H9 (cell line): Measurements from ENCODE around the gene STK38L. TPM values are rescaled to one million over a fixed set of nuclear protein-coding genes. Genes with fewer than 3 reads are reported as not detected.
A peak's percentile ranks its signal among the peaks of the same experiment; 100 is the strongest.

ENCODE experiments used
- DNase-seq: peaks from one replicate; pipeline ENCODE4 v3.0.0-alpha.2; 2017
- H2AFZ ChIP-seq: one replicate; pipeline ENCODE4 v1.6.1; 2013; ENCODE audit warnings: mild to moderate bottlenecking, low read length, control low read depth, moderate library complexity
- H2AK5ac ChIP-seq: 2 replicates; pipeline ENCODE4 v1.6.1; 2013; ENCODE audit warnings: low read length, control low read depth, mixed read lengths; ENCODE audit not compliant: insufficient read length
- H2BK120ac ChIP-seq: one replicate; pipeline ENCODE4 v1.6.1; 2013; ENCODE audit warnings: low read depth, mild to moderate bottlenecking, low read length, control low read depth, inconsistent platforms; ENCODE audit not compliant: poor library complexity, severe bottlenecking
- H2BK12ac ChIP-seq: 2 replicates; pipeline ENCODE4 v1.6.1; 2013; ENCODE audit warnings: low read length, control low read depth, mixed read lengths, low read depth; ENCODE audit not compliant: insufficient read length
- H2BK15ac ChIP-seq: 2 replicates; pipeline ENCODE4 v1.6.1; 2013; ENCODE audit warnings: low read depth, low read length, control low read depth
- H2BK20ac ChIP-seq: one replicate; pipeline ENCODE4 v1.6.1; 2013; ENCODE audit warnings: low read depth, mild to moderate bottlenecking, low read length, control low read depth, inconsistent platforms; ENCODE audit not compliant: poor library complexity, severe bottlenecking
- H2BK5ac ChIP-seq: 2 replicates; pipeline ENCODE4 v1.6.1; 2013; ENCODE audit warnings: low read length, control low read depth, mixed read lengths; ENCODE audit not compliant: insufficient read length
- H3K14ac ChIP-seq: 2 replicates; pipeline ENCODE4 v1.6.1; 2013; ENCODE audit warnings: low read length, control low read depth; ENCODE audit not compliant: insufficient read depth
- H3K18ac ChIP-seq: 2 replicates; pipeline ENCODE4 v1.6.1; 2013; ENCODE audit warnings: low read depth, mild to moderate bottlenecking, mixed read lengths, low read length, control low read depth; ENCODE audit not compliant: insufficient read length
- H3K23ac ChIP-seq: 2 replicates; pipeline ENCODE4 v1.6.1; 2013; ENCODE audit warnings: low read length, control low read depth, mixed read lengths, low read depth; ENCODE audit not compliant: insufficient read length
- H3K23me2 ChIP-seq: 2 replicates; pipeline ENCODE4 v1.6.1; 2013; ENCODE audit warnings: low read depth, mild to moderate bottlenecking, mixed read lengths, low read length, control low read depth; ENCODE audit not compliant: insufficient read length, poor library complexity, severe bottlenecking
- H3K27ac ChIP-seq: 2 replicates; pipeline ENCODE4 v1.5.1; 2013; ENCODE audit warnings: low read length, control low read depth, mixed read lengths, low read depth; ENCODE audit not compliant: insufficient read length
- H3K27me3 ChIP-seq: 2 replicates; pipeline ENCODE4 v1.6.1; 2013; ENCODE audit warnings: low read length, control low read depth, inconsistent platforms; ENCODE audit not compliant: insufficient read depth
- H3K4ac ChIP-seq: 2 replicates; pipeline ENCODE4 v1.6.1; 2013; ENCODE audit warnings: low read depth, mild to moderate bottlenecking, control low read depth, inconsistent platforms, low read length, moderate library complexity
- H3K4me1 ChIP-seq: 2 replicates; pipeline ENCODE4 v1.6.1; 2013; ENCODE audit warnings: low read length, control low read depth, inconsistent platforms; ENCODE audit not compliant: insufficient read depth
- H3K4me2 ChIP-seq: 2 replicates; pipeline ENCODE4 v1.6.1; 2013; ENCODE audit warnings: low read length, control low read depth, mixed read lengths; ENCODE audit not compliant: insufficient read length, insufficient read depth
- H3K56ac ChIP-seq: 2 replicates; pipeline ENCODE4 v1.6.1; 2013; ENCODE audit warnings: low read depth, mild to moderate bottlenecking, mixed read lengths, low read length, control low read depth; ENCODE audit not compliant: insufficient read length
- H3K79me1 ChIP-seq: 2 replicates; pipeline ENCODE4 v1.6.1; 2013; ENCODE audit warnings: low read depth, mild to moderate bottlenecking, moderate library complexity, low read length, control low read depth, inconsistent platforms; ENCODE audit not compliant: insufficient read depth, poor library complexity, severe bottlenecking
- H3K79me2 ChIP-seq: 2 replicates; pipeline ENCODE4 v1.6.1; 2013; ENCODE audit warnings: low read length, control low read depth, inconsistent platforms; ENCODE audit not compliant: insufficient read depth
- H3K9ac ChIP-seq: 2 replicates; pipeline ENCODE4 v1.6.1; 2013; ENCODE audit warnings: low read length, control low read depth, mixed read lengths; ENCODE audit not compliant: insufficient read length; ENCODE audit errors: extremely low read depth
- H3K9me3 ChIP-seq: one replicate; pipeline ENCODE4 v1.6.1; 2013; ENCODE audit warnings: low read depth, low read length, inconsistent platforms; ENCODE audit not compliant: control insufficient read depth
- H3T11ph ChIP-seq: one replicate; pipeline ENCODE4 v1.6.1; 2013; ENCODE audit warnings: mild to moderate bottlenecking, low read length, control low read depth, inconsistent platforms
- H4K20me1 ChIP-seq: one replicate; pipeline ENCODE4 v1.6.1; 2013; ENCODE audit not compliant: control insufficient read depth, insufficient read length, insufficient read depth
- H4K5ac ChIP-seq: 2 replicates; pipeline ENCODE4 v1.6.1; 2013; ENCODE audit warnings: low read depth, mild to moderate bottlenecking, mixed read lengths, low read length, control low read depth; ENCODE audit not compliant: insufficient read length
- H4K8ac ChIP-seq: replicated peaks from 2 replicates; pipeline ENCODE4 v1.6.1; 2013; ENCODE audit warnings: low read length, control low read depth, mixed read lengths, low read depth; ENCODE audit not compliant: insufficient read length
- H4K91ac ChIP-seq: 2 replicates; pipeline ENCODE4 v1.6.1; 2013; ENCODE audit warnings: low read depth, mild to moderate bottlenecking, moderate library complexity, mixed read lengths, low read length, control low read depth; ENCODE audit not compliant: insufficient read length
- H3K27ac Mint-ChIP-seq, 3 experiments: 2 replicates in 2 of 3; 3 replicates in 1 of 3; pipeline ENCODE4 v1.8.0; 2020 to 2021; ENCODE audit warnings: mixed read lengths in 3 of 3, mild to moderate bottlenecking in 1 of 3, moderate library complexity in 1 of 3
- H3K27me3 Mint-ChIP-seq: 2 replicates; pipeline ENCODE4 v1.8.0; 2021; ENCODE audit warnings: low read depth, mild to moderate bottlenecking, moderate library complexity, mixed read lengths
- H3K36me3 Mint-ChIP-seq, 3 experiments: 2 replicates in 2 of 3; 3 replicates in 1 of 3; pipeline ENCODE4 v1.8.0; 2020 to 2021; ENCODE audit warnings: low read depth in 3 of 3, mixed read lengths in 3 of 3; ENCODE audit not compliant: insufficient read depth in 1 of 3
- H3K4me1 Mint-ChIP-seq, 2 experiments: 2 replicates each; pipeline ENCODE4 v1.8.0; 2020; ENCODE audit warnings: mixed read lengths in 2 of 2
- H3K4me3 Mint-ChIP-seq, 2 experiments: 2 replicates in 1 of 2; 3 replicates in 1 of 2; pipeline ENCODE4 v1.8.0; 2020 to 2021; ENCODE audit warnings: mild to moderate bottlenecking in 2 of 2, mixed read lengths in 2 of 2, moderate library complexity in 1 of 2
- H3K9me3 Mint-ChIP-seq, 2 experiments: 2 replicates in 1 of 2; 3 replicates in 1 of 2; pipeline ENCODE4 v1.8.0; 2020; ENCODE audit warnings: mild to moderate bottlenecking in 2 of 2, mixed read lengths in 2 of 2, moderate library complexity in 1 of 2
- WGBS: extraction: QIAGEN DNeasy Blood & Tissue Kit; methylation state at CpG from one replicate; pipeline ENCODE4 v1.1.7; 2013; ENCODE audit warnings: missing lambda C conversion rate, low lambda C conversion rate, mixed read lengths; ENCODE audit not compliant: insufficient read length; ENCODE audit errors: extremely low coverage; 5-methylcytosine and 5-hydroxymethylcytosine counted together
- total RNA-seq: library from RNA; stranded (reverse); gene quantifications from 2 replicates; pipeline ENCODE4 v1.2.1, GENCODE V29; 2021
- TF ChIP-seq, protein P1 (sequence below): fragments of 200-600 bp; sonication (generic); conservative IDR thresholded peaks from 3 replicates; pipeline ENCODE4 v1.8.0; 2021; ENCODE audit warnings: antibody characterized with exemption, mild to moderate bottlenecking

Gene STK38L
- total RNA-seq, 1 experiment from 2014 or later: 44.9 TPM

DNA sequence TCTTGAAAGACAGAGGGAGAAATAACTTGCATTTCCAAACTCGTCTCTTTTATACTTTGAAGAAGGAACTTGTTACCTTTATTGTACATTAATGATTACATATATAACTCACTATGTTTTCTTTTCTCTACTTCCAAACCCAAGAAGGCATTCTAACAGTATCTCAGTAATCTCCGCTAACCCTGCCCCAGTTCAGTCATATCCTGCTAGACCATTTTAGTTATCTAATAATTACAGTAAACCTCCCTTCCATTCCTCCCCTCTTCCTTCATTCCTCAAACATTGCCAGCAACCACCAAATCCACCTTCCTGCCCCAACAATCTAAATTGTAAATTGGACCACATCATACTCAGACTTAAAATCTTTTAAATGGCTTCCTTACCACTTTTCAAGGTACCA is 30.6 kb downstream of the STK38L start:
- Histone ChIP-seq H3K23me2 (no peaks in the 10 kb centered on the region), H2BK12ac (no peak overlapping the region), H2BK15ac (no peak overlapping the region), H3K4me2 (no peak overlapping the region), H3K79me1 (peaks cover 2% of the 10 kb centered on the region), H3K23ac (peak overlapping the region; percentile 83), H3K79me2 (peaks cover 3% of the 10 kb centered on the region; the same call in 1 of the 2 replicates), H3K18ac (no peak overlapping the region), H3K27ac (no peak overlapping the region), H3K9me3 (no peaks in the 10 kb centered on the region), H3K4ac (no peak overlapping the region), H3K56ac (no peak overlapping the region), H3K27me3 (no peaks in the 10 kb centered on the region), H2BK120ac (no peak overlapping the region), H3K4me1 (peaks cover 8% of the 10 kb centered on the region), H3T11ph (no peak overlapping the region), H3K14ac (no peak overlapping the region), H2AK5ac (no peak overlapping the region), H4K8ac (no peak overlapping the region), H2BK5ac (peak overlapping the region; percentile 87), H4K91ac (no peak overlapping the region), H4K20me1 (no peaks in the 10 kb centered on the region), H4K5ac (no peak overlapping the region), H2BK20ac (no peak overlapping the region), H3K9ac (no peak overlapping the region), H2AFZ (no peak overlapping the region)
- Mint-ChIP-seq H3K27ac (peak overlapping the region in 1 of 3 experiments; percentile 20; a peak in 3 of 7 replicates), H3K4me1 (peaks cover 42 to 49% of the 10 kb centered on the region in 2 experiments), H3K9me3 (no peaks in the 10 kb centered on the region; a peak in 1 of 5 replicates), H3K27me3 (no peaks in the 10 kb centered on the region), H3K36me3 (peaks cover 0 to 3% (median 0%) of the 10 kb centered on the region in 3 experiments; a peak in 2 of 7 replicates), H3K4me3 (no peak overlapping the region)
- no CpG with 5 or more reads among the region's 2 CpGs for WGBS
- TF ChIP-seq, protein P1, sequence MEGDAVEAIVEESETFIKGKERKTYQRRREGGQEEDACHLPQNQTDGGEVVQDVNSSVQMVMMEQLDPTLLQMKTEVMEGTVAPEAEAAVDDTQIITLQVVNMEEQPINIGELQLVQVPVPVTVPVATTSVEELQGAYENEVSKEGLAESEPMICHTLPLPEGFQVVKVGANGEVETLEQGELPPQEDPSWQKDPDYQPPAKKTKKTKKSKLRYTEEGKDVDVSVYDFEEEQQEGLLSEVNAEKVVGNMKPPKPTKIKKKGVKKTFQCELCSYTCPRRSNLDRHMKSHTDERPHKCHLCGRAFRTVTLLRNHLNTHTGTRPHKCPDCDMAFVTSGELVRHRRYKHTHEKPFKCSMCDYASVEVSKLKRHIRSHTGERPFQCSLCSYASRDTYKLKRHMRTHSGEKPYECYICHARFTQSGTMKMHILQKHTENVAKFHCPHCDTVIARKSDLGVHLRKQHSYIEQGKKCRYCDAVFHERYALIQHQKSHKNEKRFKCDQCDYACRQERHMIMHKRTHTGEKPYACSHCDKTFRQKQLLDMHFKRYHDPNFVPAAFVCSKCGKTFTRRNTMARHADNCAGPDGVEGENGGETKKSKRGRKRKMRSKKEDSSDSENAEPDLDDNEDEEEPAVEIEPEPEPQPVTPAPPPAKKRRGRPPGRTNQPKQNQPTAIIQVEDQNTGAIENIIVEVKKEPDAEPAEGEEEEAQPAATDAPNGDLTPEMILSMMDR: no peak
- no peak for DNase-seq
